Upper lobe of left lung (tissue), 6 donors: Measurements from ENCODE around the gene TCERG1L. TPM values are rescaled to one million over a fixed set of nuclear protein-coding genes. Genes with fewer than 3 reads are reported as not detected.
A peak's percentile ranks its signal among the peaks of the same experiment; 100 is the strongest.

Experiments used
- ATAC-seq, 2 donors: fragments of 200-7000 bp; cut with Tn5 transposase; one replicate each; pipeline ENCODE4 v1.9.1; 2022; ENCODE audit warnings: mild to moderate bottlenecking in 2 of 2, moderate library complexity in 2 of 2; ENCODE audit not compliant: low FRiP score in 2 of 2
- DNase-seq, 2 donors: peaks; one replicate each; pipeline ENCODE4 v3.0.0-alpha.2; 2019 to 2020
- H3K27ac ChIP-seq, 4 donors: fragments of 200-600 bp; sonication (generic); one replicate each; pipeline ENCODE4 v1.5.1; 2016 to 2019
- H3K27me3 ChIP-seq, 4 donors: fragments of 200-600 bp; sonication (generic); one replicate each; pipeline ENCODE4 v1.5.1; 2017 to 2019
- H3K36me3 ChIP-seq, 4 donors: fragments of 200-600 bp; sonication (generic); one replicate each; pipeline ENCODE4 v1.5.1; 2016 to 2019
- H3K4me1 ChIP-seq, 4 donors: fragments of 200-600 bp; sonication (generic); one replicate each; pipeline ENCODE4 v1.5.1; 2018 to 2019
- H3K4me3 ChIP-seq, 4 donors: fragments of 200-600 bp; sonication (generic); one replicate each; pipeline ENCODE4 v1.5.1; 2017 to 2019; ENCODE audit warnings: mild to moderate bottlenecking in 2 of 4, moderate library complexity in 1 of 4
- H3K9me3 ChIP-seq, 4 donors: fragments of 200-600 bp; sonication (generic); one replicate each; pipeline ENCODE4 v1.5.1; 2018 to 2019
- CTCF ChIP-seq, 6 experiments: fragments of 450-650 bp in 4 of 6; fragments of 200-600 bp in 2 of 6; sonication (generic) in 2 of 6; IDR thresholded peaks; one replicate each; pipeline ENCODE4 v1.5.1; 2016 to 2019; ENCODE audit warnings: antibody characterized with exemption in 6 of 6
- EP300 ChIP-seq, 4 donors: sonication (generic); formaldehyde crosslinking; IDR thresholded peaks; one replicate each; pipeline ENCODE4 v1.5.1; 2017; ENCODE audit warnings: antibody characterized with exemption in 4 of 4, control low read depth in 2 of 4
- POLR2A ChIP-seq, 4 donors: fragments of 450-650 bp; IDR thresholded peaks; one replicate each; pipeline ENCODE4 v1.5.1; 2016 to 2017; ENCODE audit warnings: antibody characterized with exemption in 4 of 4, mild to moderate bottlenecking in 2 of 4
- POLR2AphosphoS5 ChIP-seq, 2 donors: sonication (generic); formaldehyde crosslinking; IDR thresholded peaks; one replicate each; pipeline ENCODE4 v1.5.1; 2017; ENCODE audit warnings: antibody characterized with exemption in 2 of 2
- WGBS, 2 donors: methylation state at CpG; one replicate each; pipeline ENCODE4 v1.1.5; 2017 to 2018; 5-methylcytosine and 5-hydroxymethylcytosine counted together
- total RNA-seq, 6 donors: library from RNA; depleted of rRNA in 4 of 6; stranded (reverse); fragments of >200 nt in 4 of 6; gene quantifications; one replicate each; pipeline versions ENCODE4 v1.1.0 to v1.2.1, GENCODE V29; 2016 to 2021
- donor health status: DM: no; HTN: no; CAD: no; lungs with moderate emphysema.
- donor health status: DM: no; HTN: yes; CAD: no; lungs with severe emphysema.

Gene TCERG1L
- total RNA-seq, 6 donors from 2014 or later = 0.10 TPM; not detected in 5

GRCh38 chr10:131162211-131162610, 149.3 kb downstream of the TCERG1L start:
- no peak for ATAC-seq
- H3K36me3 ChIP-seq = no peaks in the 10 kb centered on the region
- H3K4me3 ChIP-seq = no peak overlapping the region
- 81 to 84% methylated on average over 6 of the region's 6 CpGs for WGBS, 2 donors
- H3K9me3 ChIP-seq = no peaks in the 10 kb centered on the region
- no peak overlapping the region for H3K27ac ChIP-seq
- no peaks in the 10 kb centered on the region for H3K4me1 ChIP-seq
- DNase-seq = no peak
- H3K27me3 ChIP-seq = no peaks in the 10 kb centered on the region
- no peak for TF ChIP-seq POLR2AphosphoS5 (IDR thresholded peaks at IDR 0.05)
- TF ChIP-seq EP300 (IDR thresholded peaks at IDR 0.05) = no peak
- TF ChIP-seq CTCF (IDR thresholded peaks at IDR 0.05) = no peak
- TF ChIP-seq POLR2A (IDR thresholded peaks at IDR 0.05) = no peak

- WGBS, 2 donors = 92 to 95% methylated on average over 8 of the region's 8 CpGs
- ATAC-seq = peak in 1 of 2 donors; percentile 45
- H3K9me3 ChIP-seq = no peaks in the 10 kb centered on the region
Measured at GRCh38 chr10:131161087-131161486, 150.4 kb downstream of the TCERG1L start.

GRCh38 chr10:131160219-131160875, 151.2 kb downstream of the TCERG1L start:
- WGBS, 2 donors = 90 to 91% methylated on average over 13 to 19 of the region's 19 CpGs
- no peaks in the 10 kb centered on the region for H3K9me3 ChIP-seq
- H3K36me3 ChIP-seq = no peaks in the 10 kb centered on the region
- DNase-seq (no peak), ATAC-seq (peak in 1 of 2 donors; percentile 6)
- no peak overlapping the region for H3K4me3 ChIP-seq
- H3K27ac ChIP-seq = no peak overlapping the region
- TF ChIP-seq POLR2AphosphoS5 (IDR thresholded peaks at IDR 0.05) (no peak), EP300 (IDR thresholded peaks at IDR 0.05) (no peak), CTCF (IDR thresholded peaks at IDR 0.05) (no peak), POLR2A (IDR thresholded peaks at IDR 0.05) (no peak)
- H3K4me1 ChIP-seq = no peaks in the 10 kb centered on the region
- H3K27me3 ChIP-seq = no peaks in the 10 kb centered on the region

More at GRCh38 chr10:131161087-131161486, 150.4 kb downstream of the TCERG1L start:
- no peak overlapping the region for H3K4me3 ChIP-seq
- H3K36me3 ChIP-seq = no peaks in the 10 kb centered on the region
- H3K27me3 ChIP-seq = no peaks in the 10 kb centered on the region
- no peak for DNase-seq
- no peak overlapping the region for H3K27ac ChIP-seq
- TF ChIP-seq EP300 (IDR thresholded peaks at IDR 0.05) (no peak), POLR2A (IDR thresholded peaks at IDR 0.05) (no peak), POLR2AphosphoS5 (IDR thresholded peaks at IDR 0.05) (no peak), CTCF (IDR thresholded peaks at IDR 0.05) (no peak)
- H3K4me1 ChIP-seq = no peaks in the 10 kb centered on the region

- no peak for DNase-seq
- no peak overlapping the region for H3K27ac ChIP-seq
- no peaks in the 10 kb centered on the region for H3K4me1 ChIP-seq
- H3K27me3 ChIP-seq = no peaks in the 10 kb centered on the region
- no peak for ATAC-seq
- WGBS, 2 donors = 77 to 79% methylated on average over 8 to 9 of the region's 9 CpGs
- no peak overlapping the region for H3K4me3 ChIP-seq
- H3K9me3 ChIP-seq = no peaks in the 10 kb centered on the region
- no peak for TF ChIP-seq POLR2AphosphoS5 (IDR thresholded peaks at IDR 0.05)
- no peak for TF ChIP-seq EP300 (IDR thresholded peaks at IDR 0.05)
- no peak for TF ChIP-seq CTCF (IDR thresholded peaks at IDR 0.05)
- TF ChIP-seq POLR2A (IDR thresholded peaks at IDR 0.05) = no peak
- no peaks in the 10 kb centered on the region for H3K36me3 ChIP-seq
Measured at GRCh38 chr10:131159771-131160170, 151.8 kb downstream of the TCERG1L start.

- no peak overlapping the region for H3K4me3 ChIP-seq
- H3K4me1 ChIP-seq = no peaks in the 10 kb centered on the region
- H3K27ac ChIP-seq = no peak overlapping the region
- ATAC-seq (no peak), DNase-seq (peak in 1 of 2 donors; percentile 51)
- 92 to 96% methylated on average over 17 of the region's 17 CpGs for WGBS, 2 donors
- no peaks in the 10 kb centered on the region for H3K9me3 ChIP-seq
- H3K27me3 ChIP-seq = no peaks in the 10 kb centered on the region
- no peaks in the 10 kb centered on the region for H3K36me3 ChIP-seq
- no peak for TF ChIP-seq POLR2A (IDR thresholded peaks at IDR 0.05)
- no peak for TF ChIP-seq CTCF (IDR thresholded peaks at IDR 0.05)
- TF ChIP-seq POLR2AphosphoS5 (IDR thresholded peaks at IDR 0.05) = no peak
- no peak for TF ChIP-seq EP300 (IDR thresholded peaks at IDR 0.05)
Measured at GRCh38 chr10:131158695-131159094, 152.8 kb downstream of the TCERG1L start.
